GM15510 (cell line): ENCODE measurements around the gene SLC44A5.

ENCODE experiments used
- POLR2A ChIP-seq: IDR thresholded peaks from 3 replicates; pipeline ENCODE4 v1.6.1; 2011; ENCODE audit warnings: borderline replicate concordance; ENCODE audit not compliant: insufficient read length; ENCODE audit errors: extremely low read depth

The SLC44A5 gene

DNA sequence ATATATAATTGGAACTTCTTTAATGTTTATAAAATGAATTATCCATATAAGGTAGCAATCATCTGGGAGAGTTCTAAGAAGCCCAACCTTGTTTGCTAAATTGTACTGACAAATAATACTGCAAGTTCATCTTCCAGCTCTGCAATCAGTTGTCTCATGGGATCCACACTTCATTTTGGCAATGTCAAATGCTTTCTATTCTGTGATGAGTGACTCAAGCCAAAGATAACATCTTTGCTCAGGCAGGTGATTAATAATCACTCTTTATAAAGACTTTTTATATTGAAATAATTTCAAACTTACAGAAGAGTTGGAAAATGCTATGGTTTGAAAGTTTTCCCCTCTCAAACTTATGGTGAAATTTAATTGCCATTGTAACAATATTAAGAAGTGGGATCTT is 67.2 kb downstream of the SLC44A5 start:
- TF ChIP-seq POLR2A: no peak

DNA sequence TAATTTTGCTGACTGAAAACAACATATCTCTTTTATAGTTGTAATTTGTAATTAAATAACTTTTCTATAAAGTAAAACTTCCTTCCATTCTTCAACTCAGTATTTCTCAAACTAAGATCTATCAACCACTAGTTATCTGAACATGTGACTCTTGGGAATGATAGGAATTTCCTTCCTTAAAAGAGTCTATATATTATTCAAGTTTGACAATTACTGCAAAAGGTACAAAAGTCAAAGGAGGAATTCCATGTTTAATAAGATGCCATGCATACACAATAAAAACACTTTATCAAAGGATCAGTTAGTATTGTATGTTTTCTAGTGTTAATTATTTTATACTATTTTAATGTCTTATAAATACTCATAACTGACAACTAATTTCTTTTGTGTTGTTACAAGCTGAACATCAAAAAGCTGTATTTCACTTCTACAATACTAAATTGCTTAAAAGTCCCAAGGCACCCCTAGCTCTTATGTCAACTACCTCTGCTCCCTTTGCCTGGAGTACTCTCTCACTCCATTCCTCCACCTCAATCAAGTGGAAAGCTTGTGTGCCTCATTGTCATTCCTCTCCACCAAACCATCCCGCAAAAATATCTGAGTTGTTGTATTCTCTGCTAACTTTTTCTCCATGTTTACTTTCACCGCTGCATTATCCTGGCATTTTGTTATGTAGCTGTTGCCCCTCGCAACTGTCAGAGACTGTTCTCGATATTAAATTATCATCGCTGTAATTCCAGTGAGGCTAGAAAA is 67.9 kb downstream of the SLC44A5 start:
- TF ChIP-seq POLR2A: no peak

- TF ChIP-seq POLR2A: no peak
Observed at GRCh38 chr1:75539230-75540116, 71.4 kb downstream of the SLC44A5 start.

DNA sequence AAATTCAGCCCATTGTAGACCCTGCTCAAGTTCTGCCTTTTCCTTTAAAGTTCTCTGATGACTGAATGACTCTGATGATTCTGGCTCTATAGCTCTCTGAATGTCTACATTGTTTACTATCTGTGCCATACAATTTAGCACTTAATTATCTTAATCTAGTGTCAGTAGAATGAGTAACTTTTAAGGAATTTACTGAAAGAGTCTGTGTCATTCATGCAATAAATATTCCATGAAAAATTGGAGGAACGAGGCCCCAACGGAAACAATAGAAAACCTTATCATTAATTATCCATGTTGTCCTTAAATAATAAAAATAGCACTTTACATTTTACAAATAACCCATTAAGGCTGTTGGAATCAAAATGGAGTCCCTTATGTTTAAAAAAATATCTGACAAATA is 77.8 kb downstream of the SLC44A5 start:
- no peak for TF ChIP-seq POLR2A

DNA sequence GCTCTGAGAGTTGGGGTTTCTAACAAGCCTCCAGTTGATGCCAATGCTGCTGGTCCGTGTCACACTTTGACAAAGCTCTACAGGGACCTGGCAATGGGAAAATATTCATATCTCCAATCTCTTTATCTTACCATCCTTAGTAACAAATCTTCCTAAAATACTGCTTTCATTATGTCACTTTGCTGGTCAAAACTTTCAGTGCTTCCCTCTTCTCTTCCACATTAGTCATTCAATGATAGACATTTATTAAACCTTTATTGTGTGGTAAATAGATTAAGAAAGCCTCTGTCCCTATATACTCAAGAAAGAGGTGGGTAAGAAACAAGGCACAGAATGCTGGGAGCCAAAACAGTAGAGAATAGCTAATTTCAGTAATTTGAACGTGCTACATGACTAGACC is 79.3 kb downstream of the SLC44A5 start:
- TF ChIP-seq POLR2A: no peak

- TF ChIP-seq POLR2A: no peak
Observed at GRCh38 chr1:75529488-75529887, 81.4 kb downstream of the SLC44A5 start.

DNA sequence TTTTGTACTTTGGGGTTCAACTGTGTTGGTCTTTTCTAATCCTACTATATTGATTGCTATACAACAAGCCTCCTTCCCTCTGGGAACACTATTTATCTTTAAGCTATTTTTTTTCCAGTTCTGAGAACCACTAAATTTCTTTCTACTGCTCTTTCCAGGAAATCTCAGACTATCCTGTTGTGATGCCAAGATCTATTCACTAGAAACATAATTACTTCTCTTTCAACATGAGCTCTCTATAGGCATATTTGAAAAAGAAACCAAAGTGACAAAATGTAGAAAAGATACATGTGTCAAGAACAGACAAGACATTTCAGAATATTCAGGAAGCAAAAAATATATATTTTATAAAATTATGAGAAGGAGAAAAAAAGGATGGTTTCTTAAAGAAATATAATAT is 82.9 kb downstream of the SLC44A5 start:
- TF ChIP-seq POLR2A: no peak

DNA sequence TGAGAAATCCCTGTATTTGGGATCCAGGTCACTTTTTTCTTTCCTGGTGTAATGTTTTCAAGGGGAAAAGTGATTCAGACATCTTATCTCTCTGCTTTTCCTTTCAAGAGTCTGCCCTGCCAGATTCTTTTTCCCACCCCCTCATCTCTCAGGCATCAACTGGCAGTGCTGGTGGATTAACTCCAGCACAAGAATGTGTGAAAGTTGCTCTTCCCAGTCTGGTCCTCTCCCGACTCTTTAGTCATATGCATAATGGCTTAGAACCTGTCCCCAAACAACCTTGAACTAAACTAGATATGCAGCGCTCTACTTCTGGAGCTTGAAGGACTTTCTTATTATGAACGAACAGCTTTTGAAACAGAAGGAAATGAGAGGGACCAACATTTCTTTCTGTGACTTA is 88.5 kb downstream of the SLC44A5 start:
- no peak for TF ChIP-seq POLR2A

GRCh38 chr1:75521658-75522057 is 89.3 kb downstream of the SLC44A5 start:
- no peak for TF ChIP-seq POLR2A

DNA sequence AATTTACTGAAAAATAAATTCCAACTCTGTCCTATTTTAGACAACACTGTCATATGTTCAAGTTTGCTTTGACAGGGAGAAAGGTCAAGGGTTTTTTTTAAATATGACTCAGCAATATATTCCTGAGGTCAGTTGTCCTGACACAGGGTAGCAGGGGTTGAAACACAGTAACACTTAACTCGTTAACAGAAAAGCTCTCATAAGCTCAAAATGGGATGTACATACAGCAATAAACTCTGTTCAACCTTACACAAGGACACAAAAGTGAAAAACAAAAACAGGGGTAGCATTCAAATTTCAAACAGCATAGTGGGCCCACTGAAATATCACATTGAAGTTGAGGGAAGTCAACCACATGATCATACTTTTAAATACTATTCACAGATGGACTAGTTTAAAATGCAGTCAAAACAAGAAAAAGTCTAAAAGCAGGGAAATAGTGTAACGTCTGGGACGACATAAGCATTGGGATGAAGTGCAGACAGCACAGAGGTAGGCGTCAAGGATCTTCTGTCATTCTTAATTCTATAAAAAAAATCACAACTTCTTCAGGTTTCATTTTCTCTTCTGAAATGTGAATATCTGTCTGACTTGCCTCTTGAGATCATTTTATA is 89.9 kb downstream of the SLC44A5 start:
- TF ChIP-seq POLR2A: no peak

DNA sequence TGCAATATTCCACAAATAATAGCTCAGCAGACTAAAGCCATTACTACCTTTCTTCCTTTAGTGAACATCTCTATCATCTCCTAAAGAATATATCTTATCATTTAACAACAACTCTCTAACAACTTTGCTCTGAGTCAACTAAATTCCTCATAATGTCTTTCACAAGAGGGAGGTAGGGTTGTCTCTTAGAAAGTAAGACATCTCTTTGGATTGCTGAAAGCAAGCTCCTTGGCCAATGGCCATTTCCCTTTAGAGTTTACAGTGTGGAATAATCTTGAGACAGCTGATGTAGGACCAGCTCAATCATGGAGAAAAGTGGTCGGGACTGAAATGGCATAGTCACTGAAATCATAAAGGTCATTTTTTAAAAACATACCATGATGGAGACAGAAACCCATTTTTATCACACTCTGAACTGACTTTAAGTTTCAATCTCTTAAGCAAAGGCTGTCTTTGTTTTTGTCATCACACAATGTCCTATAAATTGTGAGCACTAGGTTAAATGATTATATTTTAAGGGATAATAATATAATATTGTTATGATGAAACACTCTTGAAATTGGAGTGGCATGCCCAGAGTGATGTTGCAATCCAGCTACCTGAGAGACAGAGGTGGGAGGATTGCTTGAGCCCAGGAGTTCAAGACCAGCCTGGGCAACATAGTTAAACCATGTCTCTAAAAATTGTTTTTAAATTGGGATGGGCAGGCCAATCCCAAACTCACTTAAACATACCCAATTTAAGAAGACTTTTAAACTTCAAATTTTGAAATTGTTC is 91.1 kb downstream of the SLC44A5 start:
- no peak for TF ChIP-seq POLR2A

DNA sequence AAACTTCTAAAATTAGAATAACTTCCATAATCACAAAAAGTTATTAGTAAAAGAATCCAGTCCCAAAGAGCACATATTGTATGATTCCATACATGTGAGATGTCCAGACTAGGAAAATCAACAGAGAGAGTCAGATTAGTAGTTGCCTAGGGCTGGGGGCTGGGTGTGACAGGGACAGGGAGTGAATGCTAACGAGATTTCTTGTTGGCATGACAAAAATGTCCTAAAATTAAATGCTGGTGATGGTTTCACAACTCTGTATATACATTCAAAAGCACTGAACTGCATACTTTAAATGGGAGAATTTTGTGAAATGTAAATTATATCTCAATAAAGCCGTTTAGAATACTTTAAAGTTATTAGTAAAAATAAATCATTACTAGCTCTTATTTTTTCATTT is 92.2 kb downstream of the SLC44A5 start:
- no peak for TF ChIP-seq POLR2A

DNA sequence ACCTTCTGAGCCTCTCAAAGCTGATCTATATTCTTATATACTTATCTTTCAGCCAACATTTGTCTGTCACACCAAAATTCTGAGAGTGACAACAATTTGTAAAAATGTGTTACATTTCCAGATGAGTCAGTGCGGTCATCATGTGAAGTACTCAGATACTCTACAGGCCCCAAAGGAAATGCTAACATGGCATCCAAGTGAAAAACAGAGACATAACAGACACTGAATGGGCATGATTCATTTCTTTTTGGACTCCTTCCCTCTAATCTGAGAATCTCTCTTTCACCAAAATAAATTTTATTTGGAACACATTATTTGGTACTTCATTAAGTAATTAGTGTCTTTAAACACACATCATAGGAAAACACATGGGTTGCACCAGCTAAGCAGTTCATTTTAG is 96.6 kb downstream of the SLC44A5 start:
- TF ChIP-seq POLR2A: no peak

GRCh38 chr1:75506976-75507375 is 103.9 kb downstream of the SLC44A5 start:
- no peak for TF ChIP-seq POLR2A
